GM12801 (cell line): ENCODE results near the gene PPP3CA.

ENCODE experiments used
- TF ChIP-seq, protein P1 (sequence below): IDR thresholded peaks from one replicate; pipeline ENCODE4 v1.5.1; 2011; ENCODE audit warnings: control low read depth; ENCODE audit not compliant: insufficient read length; ENCODE audit errors: extremely low read depth

PPP3CA gene

DNA sequence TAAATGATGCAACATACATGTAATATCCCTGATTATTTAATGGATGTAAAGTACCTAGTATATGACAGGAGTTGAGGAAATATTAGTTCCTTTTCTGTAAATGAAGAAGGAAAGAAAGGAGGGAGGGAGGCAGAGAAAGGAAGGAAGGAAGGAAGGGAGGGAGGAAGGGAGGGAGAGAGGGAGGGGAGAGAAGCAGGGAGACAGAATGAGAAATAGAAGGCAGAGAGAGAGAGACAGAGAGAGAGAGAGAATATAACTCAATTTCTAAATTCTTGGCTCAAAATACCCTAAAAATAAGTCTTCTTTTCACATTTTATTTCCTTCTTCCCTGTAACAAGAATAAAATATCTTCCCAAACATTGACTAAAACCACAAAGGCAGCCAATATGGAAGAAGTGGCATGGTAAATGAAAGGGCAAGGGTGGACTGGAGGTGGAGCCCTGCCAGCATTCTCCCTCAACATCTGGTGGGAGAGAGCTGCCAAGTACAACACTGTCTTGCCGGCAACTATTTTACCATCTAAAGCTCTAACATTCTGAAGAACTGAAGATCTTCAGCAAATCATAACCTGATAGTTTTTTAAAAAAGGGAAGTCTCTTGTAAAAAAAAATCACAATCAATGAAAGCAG, 245.1 kb downstream of the PPP3CA start:
- TF ChIP-seq, protein P1, sequence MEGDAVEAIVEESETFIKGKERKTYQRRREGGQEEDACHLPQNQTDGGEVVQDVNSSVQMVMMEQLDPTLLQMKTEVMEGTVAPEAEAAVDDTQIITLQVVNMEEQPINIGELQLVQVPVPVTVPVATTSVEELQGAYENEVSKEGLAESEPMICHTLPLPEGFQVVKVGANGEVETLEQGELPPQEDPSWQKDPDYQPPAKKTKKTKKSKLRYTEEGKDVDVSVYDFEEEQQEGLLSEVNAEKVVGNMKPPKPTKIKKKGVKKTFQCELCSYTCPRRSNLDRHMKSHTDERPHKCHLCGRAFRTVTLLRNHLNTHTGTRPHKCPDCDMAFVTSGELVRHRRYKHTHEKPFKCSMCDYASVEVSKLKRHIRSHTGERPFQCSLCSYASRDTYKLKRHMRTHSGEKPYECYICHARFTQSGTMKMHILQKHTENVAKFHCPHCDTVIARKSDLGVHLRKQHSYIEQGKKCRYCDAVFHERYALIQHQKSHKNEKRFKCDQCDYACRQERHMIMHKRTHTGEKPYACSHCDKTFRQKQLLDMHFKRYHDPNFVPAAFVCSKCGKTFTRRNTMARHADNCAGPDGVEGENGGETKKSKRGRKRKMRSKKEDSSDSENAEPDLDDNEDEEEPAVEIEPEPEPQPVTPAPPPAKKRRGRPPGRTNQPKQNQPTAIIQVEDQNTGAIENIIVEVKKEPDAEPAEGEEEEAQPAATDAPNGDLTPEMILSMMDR: no peak

DNA sequence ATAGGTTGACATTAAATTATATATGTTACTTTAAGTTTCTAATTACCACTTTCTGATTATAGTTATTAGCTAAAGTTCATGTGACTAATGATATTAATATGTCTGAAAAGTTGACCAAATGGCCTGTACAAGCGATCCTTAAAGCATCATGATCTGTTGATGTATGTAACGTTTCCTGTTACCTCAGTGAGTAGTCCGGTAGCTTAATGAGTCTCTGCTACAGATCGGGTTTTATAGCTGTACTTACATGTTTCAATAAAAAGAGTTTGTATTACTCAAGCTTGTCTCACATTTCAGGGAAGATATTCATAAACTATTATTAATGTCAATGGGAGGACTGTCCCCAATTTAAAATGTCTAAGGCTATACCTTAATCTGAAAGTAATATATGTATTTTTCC, 246.3 kb downstream of the PPP3CA start:
- TF ChIP-seq, protein P1: no peak

DNA sequence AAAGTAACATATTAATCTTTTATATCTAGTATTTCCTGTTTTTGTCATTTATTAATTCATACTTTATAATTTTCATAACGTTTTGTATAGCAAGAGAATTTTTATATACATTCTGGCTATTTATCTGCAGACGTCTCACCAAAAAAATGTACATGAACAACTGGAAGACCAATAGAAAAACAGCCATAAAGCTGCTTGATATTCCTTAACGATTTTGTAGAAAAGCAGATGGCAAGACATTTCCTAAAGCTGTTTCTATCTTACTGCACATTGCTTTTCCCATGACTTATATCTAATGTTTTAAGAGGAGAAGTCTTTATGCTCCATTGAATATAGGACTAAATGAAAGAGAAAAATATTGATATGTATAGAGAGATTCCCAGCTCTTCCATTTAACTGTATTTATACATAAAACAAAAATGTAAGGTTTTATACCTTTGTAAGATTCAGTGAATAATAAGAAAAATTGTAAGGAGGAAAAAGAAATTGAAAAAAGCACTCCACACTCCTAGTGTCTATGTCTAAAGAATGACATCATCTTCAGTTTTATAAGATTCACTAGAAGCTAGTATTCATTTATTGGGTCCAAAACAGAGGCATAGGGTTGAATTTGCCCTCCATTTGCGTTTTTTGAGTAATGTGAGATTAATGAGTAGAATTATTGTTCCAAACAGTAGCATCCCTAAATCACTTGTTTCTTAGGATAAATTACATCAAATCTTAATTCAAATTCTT, 248.5 kb downstream of the PPP3CA start:
- TF ChIP-seq, protein P1: no peak

DNA sequence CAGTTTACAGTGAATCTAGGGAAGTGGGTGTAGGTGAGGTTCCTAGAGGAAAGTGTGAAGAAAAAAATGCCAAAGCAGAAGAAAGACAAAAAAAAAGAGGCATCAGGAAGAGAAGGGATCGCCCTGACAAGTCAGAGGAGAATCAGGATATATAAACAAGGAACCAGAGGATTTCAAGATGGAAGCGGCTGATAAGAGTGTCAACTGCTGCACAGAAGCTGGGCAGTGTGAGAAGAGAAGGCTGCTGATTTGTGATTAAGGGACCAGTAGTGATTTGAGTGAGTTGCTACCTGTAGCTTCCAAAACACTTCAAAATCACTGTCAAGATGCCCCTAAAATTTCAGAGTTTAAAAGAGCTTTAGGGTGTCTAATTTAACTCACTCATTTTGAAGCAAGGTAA, 258.2 kb downstream of the PPP3CA start:
- TF ChIP-seq, protein P1: no peak

DNA sequence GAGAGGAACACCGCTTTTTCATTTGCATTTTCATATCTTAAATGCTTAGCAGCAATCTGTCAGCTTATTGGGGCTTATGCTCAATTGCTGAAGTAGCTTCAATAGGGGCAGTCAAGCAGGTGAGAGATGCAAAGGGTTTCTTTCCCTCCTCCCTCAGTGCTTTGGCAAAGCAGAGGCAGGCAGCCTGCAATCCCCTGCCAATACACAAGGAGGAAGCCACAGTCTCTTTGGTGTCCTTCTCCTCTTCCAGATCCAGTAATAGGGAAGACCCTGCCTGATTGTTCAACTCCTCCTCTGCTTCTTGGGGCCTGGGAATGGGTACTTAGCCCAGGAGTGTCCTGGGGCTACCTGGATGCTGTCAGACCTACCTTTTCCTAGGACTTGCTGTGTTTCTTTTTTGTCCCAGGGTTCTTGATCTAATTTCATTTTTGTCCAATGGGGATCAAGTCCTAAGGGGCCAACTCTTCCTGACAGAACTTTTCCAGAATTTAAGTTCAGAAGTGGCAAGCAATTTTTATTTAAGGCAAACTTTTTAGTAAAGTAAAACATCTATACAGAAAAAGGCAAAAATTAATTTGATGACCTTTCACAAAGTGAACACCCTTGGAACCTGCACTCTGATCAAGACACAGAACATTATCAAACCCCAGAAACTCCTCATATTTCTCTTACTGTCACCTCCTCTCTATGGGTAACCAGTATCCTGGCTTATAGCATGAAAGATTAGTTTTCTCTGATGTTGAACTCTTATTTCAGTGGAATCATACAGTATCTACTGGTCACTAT, 260.3 kb downstream of the PPP3CA start:
- TF ChIP-seq, protein P1: no peak

DNA sequence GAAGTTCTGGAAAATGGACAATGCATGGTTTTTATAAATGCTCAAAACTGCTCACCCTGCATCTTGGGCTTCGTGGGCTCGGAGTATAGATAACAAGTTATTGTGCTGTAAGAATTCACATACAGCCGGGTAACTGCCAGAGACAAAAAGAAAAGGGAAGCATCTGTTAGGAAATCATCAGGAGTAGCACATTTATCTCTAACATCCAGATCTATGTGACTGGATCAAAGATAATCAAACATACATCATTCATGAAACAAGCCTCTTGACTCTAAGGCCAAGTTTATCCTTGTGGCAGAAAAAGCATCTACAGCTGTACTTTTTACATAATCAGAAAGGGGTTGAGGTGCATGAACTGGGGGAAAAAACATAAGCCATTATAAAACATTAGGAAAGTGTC, 264.2 kb downstream of the PPP3CA start:
- TF ChIP-seq, protein P1: no peak

DNA sequence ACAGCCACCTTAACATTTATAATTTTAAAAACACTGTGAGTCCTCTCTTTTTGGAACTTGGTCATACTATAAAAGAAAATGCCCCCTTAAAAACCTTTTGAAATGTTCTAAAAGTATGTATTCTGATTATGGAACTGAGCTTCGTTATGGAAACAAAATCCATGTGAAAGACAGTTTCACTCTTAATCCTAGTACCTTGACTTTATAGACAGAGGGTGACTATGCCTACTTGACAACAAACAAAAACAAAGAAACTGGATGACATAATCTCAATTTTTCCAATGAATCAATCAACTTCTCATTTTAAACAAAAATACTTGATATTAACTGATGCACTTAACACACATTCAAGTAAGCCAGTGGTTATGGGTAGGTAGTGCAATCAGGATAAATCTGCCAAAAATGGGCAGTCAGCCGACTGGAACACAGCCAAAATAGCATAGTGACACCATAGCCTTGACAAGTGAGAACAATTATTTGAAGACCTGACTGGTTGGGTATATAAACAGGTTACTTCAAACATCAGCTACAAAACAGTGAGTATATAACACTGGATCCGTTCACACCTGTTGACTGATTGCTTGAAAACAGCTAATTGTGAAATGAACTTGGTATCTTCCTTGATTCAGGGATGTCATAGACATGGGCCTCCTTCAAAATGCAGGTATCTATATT, 265.5 kb downstream of the PPP3CA start:
- TF ChIP-seq, protein P1: no peak
